ENCODE results near the gene ALDH1A2. TPM values are rescaled to one million over a fixed set of nuclear protein-coding genes. Genes with fewer than 3 reads are reported as not detected.
"Not testable (repeated sequence)": the region's sequence is repeated elsewhere in the genome, so short reads cannot be mapped to it uniquely, and the experiment has no call there.

Gene ALDH1A2
- polyA plus RNA-seq, 1 of the 3 experiments (the other 2 are of a cell fraction), result not detected

- no peaks in the 10 kb centered on the region for H3K9me2 ChIP-seq
- no peak overlapping the region for H3K4me2 ChIP-seq
- H3K4me1 ChIP-seq (ENCODE audit: control insufficient read depth in 1 of 2, insufficient read depth in 2 of 2, low read depth in 1 of 2, low read length in 1 of 2), result no peaks in the 10 kb centered on the region
- H2AFZ ChIP-seq (ENCODE audit: low read depth), result no peak overlapping the region
- H3K27ac ChIP-seq (ENCODE audit: low read depth in 2 of 2, low read length in 1 of 2), result no peak overlapping the region
- WGBS (ENCODE audit: low lambda C conversion rate), result 45% methylated on average over 2 of the region's 2 CpGs
- TF ChIP-seq NRF1 (IDR thresholded peaks at IDR 0.05; ENCODE audit: low read depth, low read length) (no peak), PBX3 (IDR thresholded peaks at IDR 0.05) (no peak)
- H3F3A ChIP-seq (replicated peaks; ENCODE audit: insufficient read depth), result no peaks in the 10 kb centered on the region
- H3K79me2 ChIP-seq (ENCODE audit: insufficient read depth), result no peaks in the 10 kb centered on the region
- H3K27me3 ChIP-seq (ENCODE audit: insufficient read depth), result no peaks in the 10 kb centered on the region
- no peaks in the 10 kb centered on the region for H3K36me3 ChIP-seq (replicated peaks in 1 of 2; ENCODE audit: control insufficient read depth in 1 of 2, insufficient read depth in 2 of 2, low read length in 1 of 2)
- ChIA-PET POLR2A (no interaction called here), CTCF (interaction anchor here (2.6 to 3.1 kb wide), 2 partner anchors 29 to 32 kb away, joined by 11 to 12 read pairs; no protein-coding TSS in a partner anchor)
- H3K9me3 ChIP-seq, result no peaks in the 10 kb centered on the region
- H3K4me3 ChIP-seq (ENCODE audit: low read depth in 2 of 2, low read length in 1 of 2), result no peak overlapping the region
- no peak overlapping the region for H3K9ac ChIP-seq
- DNase-seq, result no peak
- H4K20me1 ChIP-seq (ENCODE audit: insufficient read depth), result no peaks in the 10 kb centered on the region
Measured at GRCh38 chr15:58037723-58038301, 27.7 kb downstream of the ALDH1A2 start.

GRCh38 chr15:58036579-58036978 is 28.9 kb downstream of the ALDH1A2 start:
- Histone ChIP-seq H3K9ac (no peak overlapping the region), H3K27me3 (ENCODE audit: insufficient read depth) (no peaks in the 10 kb centered on the region), H3K9me3 (no peaks in the 10 kb centered on the region), H3K36me3 (replicated peaks in 1 of 2; ENCODE audit: control insufficient read depth in 1 of 2, insufficient read depth in 2 of 2, low read length in 1 of 2) (no peaks in the 10 kb centered on the region), H3F3A (replicated peaks; ENCODE audit: insufficient read depth) (no peaks in the 10 kb centered on the region), H2AFZ (ENCODE audit: low read depth) (no peak overlapping the region), H3K4me3 (ENCODE audit: low read depth in 2 of 2, low read length in 1 of 2) (no peak overlapping the region), H3K79me2 (ENCODE audit: insufficient read depth) (no peaks in the 10 kb centered on the region), H3K4me2 (no peak overlapping the region), H3K27ac (ENCODE audit: low read depth in 2 of 2, low read length in 1 of 2) (no peak overlapping the region), H3K4me1 (ENCODE audit: control insufficient read depth in 1 of 2, insufficient read depth in 2 of 2, low read depth in 1 of 2, low read length in 1 of 2) (no peaks in the 10 kb centered on the region), H3K9me2 (no peaks in the 10 kb centered on the region), H4K20me1 (ENCODE audit: insufficient read depth) (no peaks in the 10 kb centered on the region)
- ChIA-PET POLR2A (no interaction called here), CTCF (interaction anchor here (0.9 to 3.1 kb wide), 3 partner anchors 34 to 175 kb away, joined by 3 to 12 read pairs (median 3); no protein-coding TSS in a partner anchor)
- DNase-seq, result no peak
- WGBS (ENCODE audit: low lambda C conversion rate), result 37% methylated on average over 4 of the region's 4 CpGs
- TF ChIP-seq NRF1 (IDR thresholded peaks at IDR 0.05; ENCODE audit: low read depth, low read length), result no peak
- no peak for TF ChIP-seq TCF12 (IDR thresholded peaks at IDR 0.05)
- no peak for TF ChIP-seq POLR2AphosphoS5 (IDR thresholded peaks at IDR 0.05; ENCODE audit: low read depth, low read length)
- TF ChIP-seq ZBTB33 (IDR thresholded peaks at IDR 0.05; ENCODE audit: borderline replicate concordance, low read depth), result no peak
- no peak for TF ChIP-seq IRF3 (IDR thresholded peaks at IDR 0.05; ENCODE audit: low read depth, low read length)
- TF ChIP-seq CTCF (IDR thresholded peaks at IDR 0.05), result no peak

GRCh38 chr15:58028392-58028791 is 37.1 kb downstream of the ALDH1A2 start:
- H3K9ac ChIP-seq; H3K9me3 ChIP-seq; H3K4me3 ChIP-seq (ENCODE audit: low read depth in 2 of 2, low read length in 1 of 2); H3K4me1 ChIP-seq (ENCODE audit: control insufficient read depth in 1 of 2, insufficient read depth in 2 of 2, low read depth in 1 of 2, low read length in 1 of 2); H2AFZ ChIP-seq (ENCODE audit: low read depth); H3K4me2 ChIP-seq; POLR2A ChIA-PET; H3K27me3 ChIP-seq (ENCODE audit: insufficient read depth); DNase-seq; H3K36me3 ChIP-seq (replicated peaks in 1 of 2; ENCODE audit: control insufficient read depth in 1 of 2, insufficient read depth in 2 of 2, low read length in 1 of 2); H3F3A ChIP-seq (replicated peaks; ENCODE audit: insufficient read depth); H3K79me2 ChIP-seq (ENCODE audit: insufficient read depth); H3K9me2 ChIP-seq; H3K27ac ChIP-seq (ENCODE audit: low read depth in 2 of 2, low read length in 1 of 2); H4K20me1 ChIP-seq (ENCODE audit: insufficient read depth): not testable (repeated sequence)
- CTCF ChIA-PET, result interaction anchor here (0.8 kb wide), 1 partner anchor 38 kb away, joined by 3 read pairs; no protein-coding TSS in a partner anchor
- 0% methylated on average over 1 of the region's 1 CpG for WGBS (ENCODE audit: low lambda C conversion rate)
